Uterus (tissue), 4 donors: Measurements from ENCODE around the gene P2RX2. TPM values are rescaled to one million over a fixed set of nuclear protein-coding genes. Genes with fewer than 3 reads are reported as not detected.
"Not testable (repeated sequence)": the region's sequence is repeated elsewhere in the genome, so short reads cannot be mapped to it uniquely, and the experiment has no call there.

Experiments
- DNase-seq, 2 donors: peaks; one replicate each; pipeline ENCODE4 v3.0.0-alpha.2; 2019 to 2020
- H3K27ac ChIP-seq, 2 donors: fragments of 200-600 bp; sonication (generic); 1 replicate in 1 of 2; 2 replicates in 1 of 2; pipeline ENCODE4 v1.5.1; 2016 to 2018
- H3K27me3 ChIP-seq, 2 donors: fragments of 200-600 bp; sonication (generic); one replicate each; pipeline ENCODE4 v1.5.1; 2018 to 2019; ENCODE audit warnings: control low read depth in 1 of 2
- H3K36me3 ChIP-seq, 2 donors: fragments of 200-600 bp; sonication (generic); one replicate each; pipeline ENCODE4 v1.5.1; 2019; ENCODE audit warnings: control low read depth in 1 of 2
- H3K4me1 ChIP-seq, 2 donors: fragments of 200-600 bp; sonication (generic); one replicate each; pipeline ENCODE4 v1.5.1; 2018 to 2019; ENCODE audit warnings: control low read depth in 1 of 2
- H3K4me3 ChIP-seq, 2 donors: fragments of 200-600 bp; sonication (generic); 1 replicate in 1 of 2; 2 replicates in 1 of 2; pipeline ENCODE4 v1.5.1; 2018 to 2019; ENCODE audit warnings: mild to moderate bottlenecking in 1 of 2
- H3K9me3 ChIP-seq, 2 donors: fragments of 200-600 bp; sonication (generic); one replicate each; pipeline ENCODE4 v1.5.1; 2019; ENCODE audit warnings: control low read depth in 1 of 2
- POLR2A ChIP-seq, 2 donors: fragments of 450-650 bp; IDR thresholded peaks; one replicate each; pipeline ENCODE4 v1.6.1; 2016; ENCODE audit warnings: antibody characterized with exemption in 2 of 2, mild to moderate bottlenecking in 1 of 2, moderate library complexity in 1 of 2
- intact Hi-C: fragments of 100-400 bp; cut with DNase I; formaldehyde crosslinking; loops from one replicate; pipeline ENCODE4 v1.15.1; 2023; ENCODE audit warnings: low total_unique reads
- total RNA-seq, 4 donors: library from RNA; depleted of rRNA in 3 of 4; stranded (reverse); fragments of >200 nt in 3 of 4; gene quantifications; one replicate each; pipeline versions ENCODE4 v1.1.0 to v1.2.4, GENCODE V29; 2014 to 2023
- TF ChIP-seq, protein P1 (sequence below), 4 experiments: fragments of 200-600 bp in 2 of 4; fragments of 450-650 bp in 2 of 4; sonication (generic) in 2 of 4; IDR thresholded peaks; one replicate each; pipeline ENCODE4 v1.5.1; 2016 to 2019; ENCODE audit warnings: antibody characterized with exemption in 4 of 4, mild to moderate bottlenecking in 2 of 4, moderate library complexity in 1 of 4
- donor health status: DM: yes; HTN: yes; CAD: no.

Gene P2RX2
- total RNA-seq, 4 donors from 2014 or later, result not detected

DNA sequence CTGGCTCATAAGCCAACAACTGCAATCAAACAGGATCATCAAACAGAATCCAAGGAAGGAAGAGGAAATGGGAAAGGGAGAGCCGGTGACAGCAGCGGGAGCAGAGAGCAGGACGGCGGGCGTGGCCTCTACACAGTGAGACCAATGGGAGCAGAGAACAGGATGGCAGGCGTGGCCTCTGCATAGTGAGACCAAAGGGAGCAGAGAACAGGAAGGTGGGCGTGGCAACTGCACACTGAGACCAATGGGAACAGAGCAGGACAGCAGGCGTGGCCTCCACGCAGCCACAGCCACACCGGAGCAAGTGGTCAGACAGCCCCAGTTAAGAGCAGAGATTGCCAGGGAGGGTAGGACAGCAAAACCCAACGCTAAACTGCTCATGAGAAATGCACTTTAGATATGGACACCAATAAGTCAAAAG is 24.6 kb upstream of the P2RX2 start:
- H3K27me3 ChIP-seq, result no peaks in the 10 kb centered on the region
- H3K9me3 ChIP-seq, result no peaks in the 10 kb centered on the region
- TF ChIP-seq, protein P1, sequence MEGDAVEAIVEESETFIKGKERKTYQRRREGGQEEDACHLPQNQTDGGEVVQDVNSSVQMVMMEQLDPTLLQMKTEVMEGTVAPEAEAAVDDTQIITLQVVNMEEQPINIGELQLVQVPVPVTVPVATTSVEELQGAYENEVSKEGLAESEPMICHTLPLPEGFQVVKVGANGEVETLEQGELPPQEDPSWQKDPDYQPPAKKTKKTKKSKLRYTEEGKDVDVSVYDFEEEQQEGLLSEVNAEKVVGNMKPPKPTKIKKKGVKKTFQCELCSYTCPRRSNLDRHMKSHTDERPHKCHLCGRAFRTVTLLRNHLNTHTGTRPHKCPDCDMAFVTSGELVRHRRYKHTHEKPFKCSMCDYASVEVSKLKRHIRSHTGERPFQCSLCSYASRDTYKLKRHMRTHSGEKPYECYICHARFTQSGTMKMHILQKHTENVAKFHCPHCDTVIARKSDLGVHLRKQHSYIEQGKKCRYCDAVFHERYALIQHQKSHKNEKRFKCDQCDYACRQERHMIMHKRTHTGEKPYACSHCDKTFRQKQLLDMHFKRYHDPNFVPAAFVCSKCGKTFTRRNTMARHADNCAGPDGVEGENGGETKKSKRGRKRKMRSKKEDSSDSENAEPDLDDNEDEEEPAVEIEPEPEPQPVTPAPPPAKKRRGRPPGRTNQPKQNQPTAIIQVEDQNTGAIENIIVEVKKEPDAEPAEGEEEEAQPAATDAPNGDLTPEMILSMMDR (IDR thresholded peaks at IDR 0.05), result peak in 1 of 4 experiments; percentile 2
- TF ChIP-seq POLR2A (IDR thresholded peaks at IDR 0.05), result no peak
- H3K36me3 ChIP-seq, result no peaks in the 10 kb centered on the region
- peak; percentile 86 to 88 for DNase-seq
- H3K4me3 ChIP-seq, result no peak overlapping the region
- intact Hi-C loops, result no loop called here
- H3K4me1 ChIP-seq, result no peaks in the 10 kb centered on the region
- no peak overlapping the region for H3K27ac ChIP-seq

DNA sequence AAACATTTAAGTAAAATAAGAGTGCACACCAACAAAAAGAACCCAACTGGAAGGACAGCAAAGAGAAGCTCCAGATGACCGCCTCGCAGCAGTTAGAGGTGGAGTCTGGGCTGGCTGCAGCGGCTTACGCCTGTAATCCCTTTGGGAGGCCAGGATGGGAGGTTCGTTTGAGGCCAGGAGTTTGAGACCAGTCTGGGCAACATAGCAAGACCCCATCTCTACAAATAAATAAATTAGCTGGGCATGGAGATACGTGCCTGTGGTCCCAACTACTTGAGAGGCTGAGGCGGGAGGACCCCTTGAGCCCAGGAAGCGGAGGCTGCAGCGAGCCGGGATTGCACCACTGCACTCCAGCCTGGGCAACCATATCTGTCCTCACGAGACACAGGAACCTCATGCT is 23.4 kb upstream of the P2RX2 start:
- H3K9me3 ChIP-seq, result no peaks in the 10 kb centered on the region
- H3K4me3 ChIP-seq, result no peak overlapping the region
- TF ChIP-seq, protein P1 (IDR thresholded peaks at IDR 0.05), result no peak
- TF ChIP-seq POLR2A (IDR thresholded peaks at IDR 0.05), result no peak
- no peaks in the 10 kb centered on the region for H3K27me3 ChIP-seq
- DNase-seq, result no peak
- H3K36me3 ChIP-seq, result no peaks in the 10 kb centered on the region
- no peak overlapping the region for H3K27ac ChIP-seq
- intact Hi-C loops, result no loop called here
- no peaks in the 10 kb centered on the region for H3K4me1 ChIP-seq

DNA sequence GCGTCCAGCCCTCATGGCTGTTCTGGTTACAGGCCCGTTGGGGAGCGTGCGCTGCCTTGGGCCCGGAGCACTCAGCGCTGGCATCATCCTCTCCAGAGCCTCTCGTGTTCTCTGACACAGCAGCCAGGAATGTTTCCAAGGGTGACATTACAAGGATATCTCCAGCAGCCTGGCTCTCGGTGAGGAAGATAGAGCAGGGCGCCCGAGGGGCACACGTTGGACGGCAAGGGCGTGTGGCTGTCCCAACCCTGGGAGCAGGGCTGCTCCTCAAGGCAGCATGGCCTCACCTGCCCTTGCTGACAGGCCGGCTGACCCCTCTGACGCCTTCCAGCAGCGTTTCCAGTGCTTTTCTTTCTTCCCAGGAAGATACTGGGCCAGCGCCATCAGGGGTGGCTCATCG is 22.6 kb upstream of the P2RX2 start:
- Histone ChIP-seq H3K36me3 (no peaks in the 10 kb centered on the region), H3K27ac (no peak overlapping the region)

DNA sequence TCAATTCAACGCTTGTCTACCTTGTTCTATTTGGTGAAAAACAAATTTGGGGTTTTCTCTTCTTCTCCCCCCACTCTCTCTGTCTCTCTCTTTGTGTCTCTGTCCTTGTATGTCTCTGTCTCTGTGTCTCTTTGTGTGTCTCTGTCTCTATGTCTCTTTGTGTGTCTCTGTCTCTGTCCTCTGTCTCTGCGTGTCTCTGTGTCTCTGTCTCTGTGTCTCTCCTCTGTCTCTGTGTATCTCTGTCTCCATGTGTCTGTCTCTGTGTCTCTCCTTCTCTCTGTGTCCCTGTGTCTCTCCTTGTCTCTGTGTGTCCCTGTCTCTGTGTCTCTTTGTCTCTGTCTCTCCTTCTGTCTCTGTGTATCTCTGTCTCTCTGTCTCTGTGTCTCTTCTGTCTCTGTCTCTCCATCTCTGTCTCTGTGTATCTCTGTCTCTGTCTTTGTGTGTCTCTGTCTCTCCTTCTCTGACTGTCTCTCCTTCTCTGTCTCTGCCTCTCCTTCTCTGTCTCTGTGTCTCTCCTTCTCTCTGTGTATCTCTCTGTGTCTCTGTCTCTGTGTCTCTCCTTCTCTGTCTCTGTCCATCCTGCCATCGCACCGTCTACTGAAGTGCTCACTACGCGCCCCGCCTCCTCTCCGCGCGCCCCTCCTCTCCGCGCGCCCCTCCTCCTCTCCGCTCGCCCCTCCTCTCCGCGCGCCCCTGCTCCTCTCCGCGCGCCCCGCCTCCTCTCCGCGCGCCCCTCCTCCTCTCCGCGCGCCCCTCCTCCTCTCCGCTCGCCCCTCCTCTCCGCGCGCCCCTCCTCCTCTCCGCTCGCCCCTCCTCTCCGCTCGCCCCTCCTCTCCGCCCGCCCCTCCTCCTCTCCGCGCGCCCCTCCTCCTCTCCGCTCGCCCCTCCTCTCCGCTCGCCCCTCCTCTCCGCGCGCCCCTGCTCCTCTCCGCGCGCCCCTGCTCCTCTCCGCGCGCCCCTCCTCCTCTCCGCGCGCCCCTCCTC is 21.0 kb upstream of the P2RX2 start:
- DNase-seq, result peak in 1 of 2 donors; percentile 52
- H3K4me1 ChIP-seq, result no peaks in the 10 kb centered on the region
- H3K4me3 ChIP-seq, result no peak overlapping the region
- no peaks in the 10 kb centered on the region for H3K9me3 ChIP-seq
- intact Hi-C loops, result no loop called here
- no peaks in the 10 kb centered on the region for H3K36me3 ChIP-seq
- H3K27ac ChIP-seq, result peak overlapping the region in 1 of 2 donors; percentile 53
- H3K27me3 ChIP-seq, result no peaks in the 10 kb centered on the region
- TF ChIP-seq, protein P1 (IDR thresholded peaks at IDR 0.05), result no peak
- TF ChIP-seq POLR2A (IDR thresholded peaks at IDR 0.05), result no peak

More for the DNA sequence above, 22.6 kb upstream of the P2RX2 start:
- H3K9me3 ChIP-seq, result no peaks in the 10 kb centered on the region
- no peaks in the 10 kb centered on the region for H3K27me3 ChIP-seq
- TF ChIP-seq POLR2A (IDR thresholded peaks at IDR 0.05), result no peak
- TF ChIP-seq, protein P1 (IDR thresholded peaks at IDR 0.05), result no peak
- intact Hi-C loops, result no loop called here
- no peak overlapping the region for H3K4me3 ChIP-seq
- DNase-seq, result no peak
- no peaks in the 10 kb centered on the region for H3K4me1 ChIP-seq

DNA sequence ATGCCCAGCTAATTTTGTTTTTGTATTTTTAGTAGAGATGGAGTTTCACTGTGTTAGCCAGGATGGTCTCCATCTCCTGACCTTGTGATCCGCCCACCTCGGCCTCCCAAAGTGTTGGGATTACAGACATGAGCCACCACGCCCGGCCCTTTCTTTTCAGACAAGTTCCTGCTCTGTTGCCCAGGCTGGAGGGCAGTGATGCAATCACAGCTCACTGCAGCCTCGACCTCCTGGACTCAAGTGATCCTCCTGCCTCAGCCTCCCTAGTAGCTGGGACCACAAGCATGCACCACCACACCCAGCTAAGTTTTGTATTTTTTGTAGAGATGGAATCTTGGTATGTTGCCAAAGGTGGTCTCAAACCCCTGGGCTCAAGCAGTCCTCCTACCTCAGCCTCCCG is 19.1 kb upstream of the P2RX2 start:
- H3K4me3 ChIP-seq, H3K36me3 ChIP-seq, H3K9me3 ChIP-seq, H3K4me1 ChIP-seq, H3K27ac ChIP-seq, H3K27me3 ChIP-seq, DNase-seq, intact Hi-C loops: not testable (repeated sequence)
